Mesothelial cell of epicardium (in vitro differentiated cells): ENCODE data around the gene IDUA. TPM values are rescaled to one million over a fixed set of nuclear protein-coding genes. Genes with fewer than 3 reads are reported as not detected.

Source experiments
- DNase-seq, 2 experiments: peaks; one replicate each; pipeline ENCODE4 v3.0.0; 2021; ENCODE audit warnings: low spot score in 2 of 2; ENCODE audit not compliant: unreplicated experiment in 2 of 2
- H3K27ac Mint-ChIP-seq: 2 replicates; pipeline ENCODE4 v1.8.0; 2021; ENCODE audit warnings: mixed read lengths
- H3K27me3 Mint-ChIP-seq: 2 replicates; pipeline ENCODE4 v1.8.0; 2021; ENCODE audit warnings: low read depth, mixed read lengths
- H3K36me3 Mint-ChIP-seq: 2 replicates; pipeline ENCODE4 v1.8.0; 2021; ENCODE audit warnings: mixed read lengths
- H3K4me1 Mint-ChIP-seq: 2 replicates; pipeline ENCODE4 v1.8.0; 2021; ENCODE audit warnings: mixed read lengths
- H3K4me3 Mint-ChIP-seq: 2 replicates; pipeline ENCODE4 v1.8.0; 2021; ENCODE audit warnings: mild to moderate bottlenecking, moderate library complexity, mixed read lengths
- H3K9me3 Mint-ChIP-seq: 2 replicates; pipeline ENCODE4 v1.8.0; 2021; ENCODE audit warnings: mixed read lengths
- total RNA-seq: library from RNA; stranded (reverse); gene quantifications from 3 replicates; pipeline ENCODE4 v1.2.1, GENCODE V29; 2021
- TF ChIP-seq, protein P1 (sequence below): fragments of 200-600 bp; sonication (generic); IDR thresholded peaks from one replicate; pipeline ENCODE4 v1.5.0; 2021; ENCODE audit warnings: antibody characterized with exemption; ENCODE audit not compliant: unreplicated experiment

Gene IDUA
- total RNA-seq, 1 donor from 2014 or later = 68.6 TPM

GRCh38 chr4:958314-958665 is 28.6 kb upstream of the IDUA start:
- Mint-ChIP-seq H3K27ac (no peak overlapping the region), H3K27me3 (no peaks in the 10 kb centered on the region), H3K4me1 (no peaks in the 10 kb centered on the region), H3K36me3 (peaks cover 12% of the 10 kb centered on the region), H3K4me3 (no peak overlapping the region), H3K9me3 (no peaks in the 10 kb centered on the region)
- no peak for DNase-seq
- TF ChIP-seq, protein P1, sequence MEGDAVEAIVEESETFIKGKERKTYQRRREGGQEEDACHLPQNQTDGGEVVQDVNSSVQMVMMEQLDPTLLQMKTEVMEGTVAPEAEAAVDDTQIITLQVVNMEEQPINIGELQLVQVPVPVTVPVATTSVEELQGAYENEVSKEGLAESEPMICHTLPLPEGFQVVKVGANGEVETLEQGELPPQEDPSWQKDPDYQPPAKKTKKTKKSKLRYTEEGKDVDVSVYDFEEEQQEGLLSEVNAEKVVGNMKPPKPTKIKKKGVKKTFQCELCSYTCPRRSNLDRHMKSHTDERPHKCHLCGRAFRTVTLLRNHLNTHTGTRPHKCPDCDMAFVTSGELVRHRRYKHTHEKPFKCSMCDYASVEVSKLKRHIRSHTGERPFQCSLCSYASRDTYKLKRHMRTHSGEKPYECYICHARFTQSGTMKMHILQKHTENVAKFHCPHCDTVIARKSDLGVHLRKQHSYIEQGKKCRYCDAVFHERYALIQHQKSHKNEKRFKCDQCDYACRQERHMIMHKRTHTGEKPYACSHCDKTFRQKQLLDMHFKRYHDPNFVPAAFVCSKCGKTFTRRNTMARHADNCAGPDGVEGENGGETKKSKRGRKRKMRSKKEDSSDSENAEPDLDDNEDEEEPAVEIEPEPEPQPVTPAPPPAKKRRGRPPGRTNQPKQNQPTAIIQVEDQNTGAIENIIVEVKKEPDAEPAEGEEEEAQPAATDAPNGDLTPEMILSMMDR = no peak

DNA sequence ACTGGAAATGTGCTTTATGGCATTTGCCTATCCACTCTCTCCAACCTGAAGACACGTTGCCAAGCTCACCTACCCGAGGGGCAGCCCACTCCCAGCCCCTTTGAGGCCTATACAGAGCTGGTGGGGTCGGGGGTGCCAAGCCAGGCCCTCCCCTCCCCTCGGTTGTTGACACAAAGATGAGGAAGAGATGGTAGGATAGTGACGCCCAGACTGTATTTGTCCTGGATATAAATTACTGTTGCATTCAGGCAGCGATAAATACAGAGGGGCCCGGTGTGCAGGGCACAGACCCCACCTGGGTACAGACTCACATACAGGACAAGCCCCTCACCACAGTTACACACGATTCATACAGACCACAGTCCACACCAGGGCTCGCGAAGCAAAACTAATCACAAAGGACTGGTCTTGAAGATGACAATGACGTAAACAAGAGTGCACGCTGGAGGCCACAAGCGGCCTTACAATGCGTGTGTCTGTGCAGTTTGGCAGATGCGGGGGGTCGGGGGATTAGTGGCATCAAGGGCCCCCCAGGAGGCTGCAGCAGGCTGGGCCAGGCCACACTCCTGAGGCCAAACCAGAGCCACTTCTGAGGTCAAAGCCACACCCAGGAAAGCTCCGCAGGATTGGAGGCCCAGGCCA is 28.0 kb upstream of the IDUA start:
- no peaks in the 10 kb centered on the region for H3K27me3 Mint-ChIP-seq
- no peaks in the 10 kb centered on the region for H3K4me1 Mint-ChIP-seq
- H3K36me3 Mint-ChIP-seq = peaks cover 12% of the 10 kb centered on the region
- H3K27ac Mint-ChIP-seq = no peak overlapping the region
- no peak overlapping the region for H3K4me3 Mint-ChIP-seq
- TF ChIP-seq, protein P1 = no peak
- no peak for DNase-seq
- H3K9me3 Mint-ChIP-seq = no peaks in the 10 kb centered on the region

- H3K9me3 Mint-ChIP-seq = no peaks in the 10 kb centered on the region
- no peaks in the 10 kb centered on the region for H3K4me1 Mint-ChIP-seq
- no peak overlapping the region for H3K27ac Mint-ChIP-seq
- H3K36me3 Mint-ChIP-seq = peaks cover 9% of the 10 kb centered on the region
- DNase-seq = no peak
- TF ChIP-seq, protein P1 = no peak
- no peaks in the 10 kb centered on the region for H3K27me3 Mint-ChIP-seq
- no peak overlapping the region for H3K4me3 Mint-ChIP-seq
Observed at GRCh38 chr4:959338-960139, 27.3 kb upstream of the IDUA start.

DNA sequence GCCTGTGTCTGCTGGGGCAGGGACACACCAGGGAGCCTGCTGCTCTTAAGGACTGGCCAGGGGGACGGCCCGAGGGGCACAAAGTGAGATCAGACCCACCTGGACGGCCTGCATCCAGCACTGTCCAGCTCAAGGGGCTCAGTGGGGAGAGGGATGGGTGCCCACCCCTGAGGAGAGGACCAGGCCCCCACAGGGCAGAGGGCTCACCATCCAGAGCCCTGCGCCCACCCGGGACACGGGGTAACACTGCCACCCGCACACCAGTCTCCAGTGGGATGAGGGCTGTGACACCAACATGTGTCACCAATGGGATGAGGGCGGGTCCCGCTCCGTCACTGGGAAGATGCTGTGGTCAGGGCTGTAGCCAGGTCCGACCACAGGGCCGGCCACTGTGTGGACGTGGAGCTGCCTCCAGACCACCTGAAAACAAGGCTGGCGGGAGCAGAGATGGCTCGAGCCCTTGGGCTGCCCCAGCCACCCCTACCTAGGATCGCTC is 26.7 kb upstream of the IDUA start:
- peaks cover 5% of the 10 kb centered on the region for H3K36me3 Mint-ChIP-seq
- H3K4me1 Mint-ChIP-seq = no peaks in the 10 kb centered on the region
- no peaks in the 10 kb centered on the region for H3K27me3 Mint-ChIP-seq
- DNase-seq = no peak
- H3K9me3 Mint-ChIP-seq = no peaks in the 10 kb centered on the region
- TF ChIP-seq, protein P1 = no peak
- no peak overlapping the region for H3K27ac Mint-ChIP-seq
- H3K4me3 Mint-ChIP-seq = no peak overlapping the region

DNA sequence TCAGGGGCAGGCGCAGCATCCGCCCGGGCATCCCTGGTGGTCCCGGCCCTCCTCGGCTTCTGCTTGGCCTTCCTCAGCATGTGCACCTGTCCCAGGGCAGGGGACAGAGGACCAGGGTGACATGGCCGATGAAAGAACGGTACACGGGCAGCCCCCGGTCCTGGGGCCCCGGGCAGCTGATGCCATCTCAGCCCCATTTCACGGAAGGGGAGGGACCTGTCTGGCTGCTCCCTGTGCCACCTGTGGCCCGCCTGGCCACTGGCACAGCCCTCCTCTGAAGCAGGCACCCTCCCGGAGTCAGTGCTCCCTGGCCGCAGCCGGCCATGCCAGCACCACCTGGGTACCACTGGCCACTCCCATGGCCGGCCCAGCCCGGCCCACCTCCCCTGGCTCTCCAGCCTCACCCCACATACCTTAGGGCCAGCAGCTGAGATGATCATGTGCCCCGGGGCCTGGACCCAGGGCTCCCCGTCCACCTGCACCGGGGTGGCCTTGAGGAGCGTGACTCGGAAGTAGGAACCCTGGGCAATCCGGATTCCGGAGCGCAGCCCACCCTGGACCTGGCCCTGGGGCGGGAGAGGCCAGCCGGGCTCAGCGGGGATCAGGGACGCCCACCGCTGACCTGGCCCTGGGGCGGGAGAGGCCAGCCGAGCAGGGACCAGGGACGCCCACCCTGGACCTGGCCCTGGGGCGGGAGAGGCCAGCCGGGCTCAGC is 26.1 kb upstream of the IDUA start:
- TF ChIP-seq, protein P1 = no peak
- DNase-seq = no peak

More for the DNA sequence above, 26.1 kb upstream of the IDUA start:
- H3K36me3 Mint-ChIP-seq = peaks cover 5% of the 10 kb centered on the region
- no peak overlapping the region for H3K4me3 Mint-ChIP-seq
- peaks cover under 1% of the 10 kb centered on the region for H3K27me3 Mint-ChIP-seq
- no peaks in the 10 kb centered on the region for H3K9me3 Mint-ChIP-seq
- H3K4me1 Mint-ChIP-seq = no peaks in the 10 kb centered on the region
- H3K27ac Mint-ChIP-seq = no peak overlapping the region
